Heart left ventricle (tissue), 16 donors: ENCODE results near the gene KCNC1. TPM values are rescaled to one million over a fixed set of nuclear protein-coding genes. Genes with fewer than 3 reads are reported as not detected.

Experiments used
- ATAC-seq, 4 donors: fragments of 200-7000 bp; cut with Tn5 transposase; one replicate each; pipeline ENCODE4 v1.9.1; 2020 to 2022; ENCODE audit warnings: moderate library complexity in 4 of 4, mild to moderate bottlenecking in 3 of 4, moderate number of reproducible peaks in 1 of 4
- DNase-seq, 5 donors: peaks; one replicate each; pipeline ENCODE4 v3.0.0-alpha.2; 2020
- H3K27ac ChIP-seq, 12 donors: fragments of 200-600 bp; sonication (generic) in 4 of 12; one replicate each; pipeline versions ENCODE4 v1.5.0 to v1.8.0; 2016 to 2022; ENCODE audit warnings: mild to moderate bottlenecking in 2 of 12
- H3K27me3 ChIP-seq, 9 donors: fragments of 200-600 bp; sonication (generic) in 2 of 9; one replicate each; pipeline versions ENCODE4 v1.5.1 to v1.8.0; 2016 to 2022; ENCODE audit warnings: mild to moderate bottlenecking in 3 of 9
- H3K36me3 ChIP-seq, 9 donors: fragments of 200-600 bp; sonication (generic) in 2 of 9; one replicate each; pipeline versions ENCODE4 v1.5.0 to v1.8.0; 2018 to 2022; ENCODE audit warnings: mild to moderate bottlenecking in 2 of 9
- H3K4me1 ChIP-seq, 12 donors: fragments of 200-600 bp; sonication (generic) in 4 of 12; one replicate each; pipeline versions ENCODE4 v1.5.0 to v1.8.0; 2016 to 2022; ENCODE audit warnings: mild to moderate bottlenecking in 3 of 12
- H3K4me3 ChIP-seq, 12 donors: fragments of 200-600 bp; sonication (generic) in 4 of 12; one replicate each; pipeline versions ENCODE4 v1.5.0 to v1.8.0; 2017 to 2022; ENCODE audit warnings: mild to moderate bottlenecking in 9 of 12, moderate library complexity in 4 of 12
- H3K9me3 ChIP-seq, 12 donors: fragments of 200-600 bp; sonication (generic) in 4 of 12; one replicate each; pipeline versions ENCODE4 v1.5.0 to v1.8.0; 2016 to 2022; ENCODE audit warnings: mild to moderate bottlenecking in 1 of 12
- CTCF ChIP-seq, 12 donors: fragments of 200-600 bp; sonication (generic) in 4 of 12; IDR thresholded peaks; one replicate each; pipeline versions ENCODE4 v1.5.0 to v1.8.0; 2018 to 2022; ENCODE audit warnings: antibody characterized with exemption in 12 of 12, mild to moderate bottlenecking in 5 of 12
- POLR2A ChIP-seq, 2 donors: fragments of 450-650 bp; IDR thresholded peaks; one replicate each; pipeline ENCODE4 v1.6.1; 2017; ENCODE audit warnings: antibody characterized with exemption in 2 of 2, mild to moderate bottlenecking in 2 of 2, moderate library complexity in 2 of 2
- WGBS, 4 donors: extraction: QIAGEN DNeasy Blood & Tissue Kit in 2 of 4; methylation state at CpG; one replicate each; pipeline versions ENCODE4 v1.1.5 to v1.1.7; 2013 to 2018; 5-methylcytosine and 5-hydroxymethylcytosine counted together
- intact Hi-C, 10 donors: fragments of 100-400 bp; cut with DNase I; formaldehyde crosslinking; loops; one replicate each; pipeline versions ENCODE4 v1.11.1 to v1.14.2; 2022
- polyA plus RNA-seq, 2 donors: library from polyadenylated mRNA; stranded (reverse); fragments of 200-250 nt; gene quantifications; one replicate each; pipeline ENCODE4 v1.2.3, GENCODE V29; 2013
- total RNA-seq, 9 donors: library from RNA; depleted of rRNA in 2 of 9; stranded (reverse); fragments of >200 nt in 2 of 9; fragmentation: NEBNext Ultra II Directional in 3 of 9; extraction: Animal tissue kit (Norgen Biotek cat#: 25700) in 3 of 9; gene quantifications; one replicate each; pipeline versions ENCODE4 v1.1.0 to v1.2.4, GENCODE V29; 2016 to 2023
- donor health status: ischemic (EF 13 %, LVEDD 7.1; RV severe dilation, severe dysfunction).
- donor health status: healthy with polysubstance abuse.
- donor health status: DM: no; HTN: yes; CAD: no.
- donor health status: DM: no; HTN: no; CAD: no.
- donor health status: ischemic (EF 25% LVEDD 6.9; RV normal size, moderate dysfunction).
- donor health status: ischemic (EF 25% LVEDD 5.7; RV mildly dilated, moderate dysfunction).
- donor health status: healthy.
- donor health status: DM: yes; HTN: yes; CAD: no.
- donor health status: ischemic (EF 35%, LVEDD 5.7; RV mildly dilated, moderate dysfunction).
- donor health status: nonischemic (EF 11% LVEDD 7.7; RV severe dilation, severe dysfunction).
- donor health status: DM: yes; HTN: yes; CAD: no.
- donor health status: PGD.
- donor health status: ischemic (EF 29% LVEDD 5.4; RV normal size, mild dysfunction).
- donor health status: nonischemic (EF 23%, LVEDD 6.1; RV moderate dilation, normal function).

The KCNC1 gene
- total and polyA plus RNA-seq, 11 donors: 0.02 to 0.25 (median 0.05) TPM; not detected in 8

GRCh38 chr11:17720796-17721171 is 13.8 kb upstream of the KCNC1 start:
- no peak overlapping the region for H3K27ac ChIP-seq
- peak overlapping the region in 1 of 12 donors; percentile 4 for H3K4me3 ChIP-seq
- ATAC-seq (peak in 2 of 4 donors; percentile 28 to 32), DNase-seq (no peak)
- no peaks in the 10 kb centered on the region for H3K9me3 ChIP-seq
- 1 to 3% (median 2%) methylated on average over 15 to 24 of the region's 24 CpGs for WGBS, 4 donors
- TF ChIP-seq POLR2A (IDR thresholded peaks at IDR 0.05) (no peak), CTCF (IDR thresholded peaks at IDR 0.05) (no peak)
- no peaks in the 10 kb centered on the region for H3K36me3 ChIP-seq
- H3K4me1 ChIP-seq: peaks cover 0 to 33% (median 10%) of the 10 kb centered on the region in 12 donors
- H3K27me3 ChIP-seq: peaks cover 22 to 79% (median 37%) of the 10 kb centered on the region in 9 donors
- intact Hi-C loops: loop anchor here in 7 of 10 donors (1.0 to 5.0 kb wide), 4 partner anchors 118 to 123 kb away; no protein-coding TSS in a partner anchor

- intact Hi-C loops: loop anchor here in 5 of 10 donors (2.0 to 5.0 kb wide), 3 partner anchors 119 to 124 kb away; no protein-coding TSS in a partner anchor
- DNase-seq (no peak), ATAC-seq (no peak)
- Histone ChIP-seq H3K27ac (no peak overlapping the region), H3K4me1 (peaks cover 0 to 33% (median 10%) of the 10 kb centered on the region in 12 donors), H3K27me3 (peaks cover 22 to 77% (median 37%) of the 10 kb centered on the region in 9 donors), H3K36me3 (no peaks in the 10 kb centered on the region), H3K9me3 (no peaks in the 10 kb centered on the region), H3K4me3 (peak overlapping the region in 1 of 12 donors; percentile 4)
- 8 to 14% (median 8%) methylated on average over 30 to 56 of the region's 56 CpGs for WGBS, 4 donors
- TF ChIP-seq CTCF (IDR thresholded peaks at IDR 0.05) (no peak), POLR2A (IDR thresholded peaks at IDR 0.05) (no peak)
Measured at GRCh38 chr11:17721242-17721999, 13.2 kb upstream of the KCNC1 start.

GRCh38 chr11:17722000-17722643 is 12.5 kb upstream of the KCNC1 start:
- 12 to 14% (median 13%) methylated on average over 25 of the region's 25 CpGs for WGBS, 4 donors
- TF ChIP-seq POLR2A (IDR thresholded peaks at IDR 0.05): no peak
- peak in 6 of 12 donors; percentile 15 to 43 (median 28) for TF ChIP-seq CTCF (IDR thresholded peaks at IDR 0.05)
- Histone ChIP-seq H3K27ac (no peak overlapping the region), H3K36me3 (no peaks in the 10 kb centered on the region), H3K4me1 (peaks cover 0 to 33% (median 10%) of the 10 kb centered on the region in 12 donors), H3K4me3 (no peak overlapping the region), H3K27me3 (peaks cover 22 to 77% (median 37%) of the 10 kb centered on the region in 9 donors), H3K9me3 (no peaks in the 10 kb centered on the region)
- DNase-seq (no peak), ATAC-seq (peak in 1 of 4 donors; percentile 18)
- intact Hi-C loops: loop anchor here in 5 of 10 donors (2.0 to 5.0 kb wide), 3 partner anchors 120 to 125 kb away; no protein-coding TSS in a partner anchor
